ENCODE measurements around the gene IFNAR1.

IFNAR1 gene

GRCh38 chr21:33403786-33404585 lies 79.2 kb downstream of the IFNAR1 start:
- DNase-seq: no peak

DNA sequence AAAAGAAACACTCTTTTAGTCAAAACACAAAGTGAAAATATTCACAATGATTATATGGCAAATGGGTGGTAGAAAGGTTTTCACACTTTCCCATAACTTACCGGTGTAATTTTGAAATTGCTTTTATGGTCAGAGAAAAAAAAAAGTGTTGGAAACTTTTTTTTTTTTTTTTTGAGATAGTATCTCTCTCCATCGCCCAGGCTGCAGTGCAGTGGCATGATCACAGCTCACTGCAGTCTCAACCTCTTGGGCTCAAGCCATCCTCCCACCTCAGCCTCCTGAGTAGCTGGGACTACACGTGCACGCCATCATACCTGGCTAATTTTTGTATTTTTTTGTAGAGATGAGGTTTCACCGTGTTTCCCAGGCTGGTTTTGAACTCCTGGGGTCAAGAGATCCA lies 81.7 kb downstream of the IFNAR1 start:
- DNase-seq: no peak

All from NK-92 treated with Interleukin-12 subunit alpha and Interleukin-12 subunit beta, amount 100 ng/mL, for 24 hours (cell line).